MCF 10A (cell line): ENCODE data around the gene ARF6. TPM values are rescaled to one million over a fixed set of nuclear protein-coding genes. Genes with fewer than 3 reads are reported as not detected.

Experiments
- BruUV-seq: library from RNA; stranded (reverse); fragments of 400-500 nt; replicated peaks from 2 replicates; lab custom pipeline; 2021; lab: Mats Ljungman, UMichigan
- CTCF ChIA-PET: fragments of 300-600 bp; sonication (Branson Sonifier 250); formaldehyde crosslinking; extraction: SDS; loops from one replicate; lab custom pipeline; 2021; ENCODE audit warnings: antibody characterized with exemption, inconsistent platforms; lab: Yijun Ruan, JAX
- POLR2A ChIA-PET: fragments of 300-600, 350-650 bp; sonication (Branson Sonifier 250); formaldehyde crosslinking; extraction: SDS; loops from one replicate; lab custom pipeline; 2020; ENCODE audit warnings: antibody characterized with exemption, inconsistent platforms; lab: Yijun Ruan, JAX
- DNase-seq: peaks from one replicate; pipeline ENCODE4 v3.0.0-alpha.2; 2018; ENCODE audit not compliant: unreplicated experiment
- H3K27ac Mint-ChIP-seq: one replicate; pipeline ENCODE4 v1.8.0; 2022; ENCODE audit warnings: mild to moderate bottlenecking, low read depth, mixed read lengths; ENCODE audit not compliant: unreplicated experiment
- H3K27me3 Mint-ChIP-seq: one replicate; pipeline ENCODE4 v1.8.0; 2022; ENCODE audit warnings: mixed read lengths; ENCODE audit not compliant: insufficient read depth, unreplicated experiment
- H3K36me3 Mint-ChIP-seq: one replicate; pipeline ENCODE4 v1.8.0; 2022; ENCODE audit warnings: mild to moderate bottlenecking, moderate library complexity, mixed read lengths; ENCODE audit not compliant: insufficient read depth, unreplicated experiment
- H3K4me1 Mint-ChIP-seq: one replicate; pipeline ENCODE4 v1.8.0; 2022; ENCODE audit warnings: mixed read lengths; ENCODE audit not compliant: insufficient read depth, unreplicated experiment
- H3K4me3 Mint-ChIP-seq: one replicate; pipeline ENCODE4 v1.8.0; 2022; ENCODE audit warnings: mild to moderate bottlenecking, moderate library complexity, mixed read lengths; ENCODE audit not compliant: unreplicated experiment
- H3K9me3 Mint-ChIP-seq: one replicate; pipeline ENCODE4 v1.8.0; 2022; ENCODE audit warnings: mixed read lengths; ENCODE audit not compliant: unreplicated experiment
- intact Hi-C: fragments of 100-400 bp; cut with micrococcal nuclease; formaldehyde crosslinking; loops from 2 replicates; pipeline ENCODE4 v1.14.1; 2022
- total RNA-seq: library from RNA; stranded (reverse); gene quantifications from 2 replicates; pipeline ENCODE4 v1.2.3, GENCODE V29; 2022
- TF ChIP-seq, protein P1 (sequence below): fragments of 200-600 bp; IDR thresholded peaks from one replicate; pipeline ENCODE4 v1.8.0; 2022; ENCODE audit warnings: antibody characterized with exemption, mild to moderate bottlenecking; ENCODE audit not compliant: unreplicated experiment

Gene ARF6
- total RNA-seq, 1 experiment from 2014 or later = 112 TPM

DNA sequence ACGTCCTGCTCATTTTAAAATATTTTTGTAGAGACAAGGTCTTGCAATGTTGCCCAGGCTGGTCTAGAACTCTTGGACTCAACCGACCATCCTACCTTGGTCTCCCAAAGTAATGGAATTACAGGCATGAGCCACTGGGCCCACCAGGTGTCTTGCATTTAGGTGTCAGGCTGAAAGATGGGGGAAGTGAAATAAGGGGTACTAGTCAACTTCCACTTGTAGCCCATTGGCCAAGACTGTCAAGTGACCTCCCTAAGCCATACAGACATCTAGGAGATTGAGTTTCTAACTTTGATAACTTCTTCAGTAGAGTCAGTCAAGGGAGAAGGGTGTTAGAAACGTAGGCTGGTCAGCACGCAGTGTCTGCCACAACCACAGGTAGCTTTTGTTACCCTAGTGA lies 32.0 kb downstream of the ARF6 start:
- intact Hi-C loops = no loop called here
- H3K4me3 Mint-ChIP-seq = no peak overlapping the region
- DNase-seq = no peak
- no peaks in the 10 kb centered on the region for H3K27me3 Mint-ChIP-seq
- no peaks in the 10 kb centered on the region for H3K36me3 Mint-ChIP-seq
- no peak overlapping the region for H3K27ac Mint-ChIP-seq
- TF ChIP-seq, protein P1, sequence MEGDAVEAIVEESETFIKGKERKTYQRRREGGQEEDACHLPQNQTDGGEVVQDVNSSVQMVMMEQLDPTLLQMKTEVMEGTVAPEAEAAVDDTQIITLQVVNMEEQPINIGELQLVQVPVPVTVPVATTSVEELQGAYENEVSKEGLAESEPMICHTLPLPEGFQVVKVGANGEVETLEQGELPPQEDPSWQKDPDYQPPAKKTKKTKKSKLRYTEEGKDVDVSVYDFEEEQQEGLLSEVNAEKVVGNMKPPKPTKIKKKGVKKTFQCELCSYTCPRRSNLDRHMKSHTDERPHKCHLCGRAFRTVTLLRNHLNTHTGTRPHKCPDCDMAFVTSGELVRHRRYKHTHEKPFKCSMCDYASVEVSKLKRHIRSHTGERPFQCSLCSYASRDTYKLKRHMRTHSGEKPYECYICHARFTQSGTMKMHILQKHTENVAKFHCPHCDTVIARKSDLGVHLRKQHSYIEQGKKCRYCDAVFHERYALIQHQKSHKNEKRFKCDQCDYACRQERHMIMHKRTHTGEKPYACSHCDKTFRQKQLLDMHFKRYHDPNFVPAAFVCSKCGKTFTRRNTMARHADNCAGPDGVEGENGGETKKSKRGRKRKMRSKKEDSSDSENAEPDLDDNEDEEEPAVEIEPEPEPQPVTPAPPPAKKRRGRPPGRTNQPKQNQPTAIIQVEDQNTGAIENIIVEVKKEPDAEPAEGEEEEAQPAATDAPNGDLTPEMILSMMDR = no peak
- no peaks in the 10 kb centered on the region for H3K9me3 Mint-ChIP-seq
- no TSS peak for BruUV-seq
- H3K4me1 Mint-ChIP-seq = peaks cover 17% of the 10 kb centered on the region
- POLR2A ChIA-PET = interaction anchor here (0.6 kb wide), 1 partner anchor 16 kb away, joined by 3 read pairs; no protein-coding TSS in a partner anchor
- CTCF ChIA-PET = interaction anchor here (0.6 to 1.4 kb wide), 2 partner anchors 13 to 74 kb away, joined by 6 to 7 read pairs; no protein-coding TSS in a partner anchor

DNA sequence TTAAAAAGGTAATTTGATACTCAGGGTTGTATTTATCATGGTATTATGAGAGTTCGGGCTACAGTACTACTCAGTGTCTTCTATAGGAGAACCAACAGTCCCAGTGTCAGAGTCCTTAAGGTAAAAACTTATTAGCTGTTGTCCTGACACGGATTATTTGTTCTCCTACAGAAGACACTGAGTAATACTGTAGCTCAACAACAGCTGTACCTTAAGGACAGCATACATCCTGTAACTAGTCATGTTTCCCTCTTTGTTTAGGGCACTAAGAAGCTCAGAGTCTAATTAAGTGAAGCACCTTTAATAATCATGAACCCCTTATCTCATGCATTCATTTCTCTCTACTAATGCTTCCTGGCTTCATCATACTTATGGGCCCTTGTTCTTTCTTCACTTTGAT lies 33.9 kb downstream of the ARF6 start:
- BruUV-seq = no TSS peak
- CTCF ChIA-PET = interaction anchor here (0.7 kb wide), 1 partner anchor 340 kb away, joined by 4 read pairs; no protein-coding TSS in a partner anchor
- POLR2A ChIA-PET = interaction anchor here (0.6 kb wide), 1 partner anchor 21 kb away, joined by 4 read pairs; no protein-coding TSS in a partner anchor
- TF ChIP-seq, protein P1 = no peak
- Mint-ChIP-seq H3K36me3 (no peaks in the 10 kb centered on the region), H3K9me3 (no peaks in the 10 kb centered on the region), H3K27me3 (no peaks in the 10 kb centered on the region), H3K4me3 (no peak overlapping the region), H3K4me1 (peaks cover 6% of the 10 kb centered on the region), H3K27ac (no peak overlapping the region)
- DNase-seq = no peak
- intact Hi-C loops = no loop called here

DNA sequence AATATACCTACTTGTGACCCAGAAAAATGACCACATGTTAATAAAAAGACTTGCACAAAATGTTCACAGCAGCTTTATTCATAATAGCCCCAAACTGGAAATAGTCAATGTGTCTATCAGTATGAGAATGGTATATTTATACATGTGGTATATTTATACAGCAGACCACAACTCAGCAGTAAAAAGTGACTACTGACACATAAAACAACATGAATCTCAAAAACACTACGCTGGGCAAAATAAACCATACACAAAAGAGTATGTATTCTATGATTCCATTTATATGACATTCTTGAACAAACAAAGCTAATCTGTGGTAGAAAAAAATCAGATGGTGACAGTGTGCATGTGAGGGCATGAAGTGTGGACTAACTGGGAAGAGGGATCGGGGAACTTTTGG lies 35.1 kb downstream of the ARF6 start:
- POLR2A ChIA-PET = interaction anchor here (0.6 to 1.7 kb wide), 6 partner anchors 13 to 100 kb away, joined by 3 to 5 read pairs (median 4); partner anchors contain the start of gene ARF6
- no peak for DNase-seq
- H3K27me3 Mint-ChIP-seq = no peaks in the 10 kb centered on the region
- H3K4me3 Mint-ChIP-seq = no peak overlapping the region
- H3K9me3 Mint-ChIP-seq = no peaks in the 10 kb centered on the region
- no peaks in the 10 kb centered on the region for H3K36me3 Mint-ChIP-seq
- H3K4me1 Mint-ChIP-seq = peaks cover 6% of the 10 kb centered on the region
- intact Hi-C loops = no loop called here
- TF ChIP-seq, protein P1 = no peak
- CTCF ChIA-PET = no interaction called here
- BruUV-seq = no TSS peak
- no peak overlapping the region for H3K27ac Mint-ChIP-seq

DNA sequence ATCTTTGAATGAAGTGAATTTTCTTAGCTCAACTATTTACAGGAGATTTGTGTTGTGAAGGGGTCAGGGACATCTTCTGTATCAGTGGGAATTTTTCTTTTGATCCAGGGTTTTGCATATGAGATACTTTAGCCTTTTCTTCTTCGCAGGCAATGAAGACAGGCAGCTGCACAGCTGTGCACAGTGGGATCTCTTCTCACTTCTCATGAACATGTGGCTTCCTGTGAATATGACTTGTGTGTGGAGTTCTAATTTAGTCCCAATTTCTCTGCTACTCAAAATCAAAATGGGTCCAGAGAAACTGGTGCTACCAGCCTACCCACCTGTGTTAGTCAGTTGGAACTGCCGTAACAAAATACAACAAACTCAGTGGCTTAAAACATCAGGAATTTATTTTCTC lies 37.8 kb downstream of the ARF6 start:
- intact Hi-C loops = no loop called here
- no peak overlapping the region for H3K4me3 Mint-ChIP-seq
- CTCF ChIA-PET = no interaction called here

More for the DNA sequence above, 37.8 kb downstream of the ARF6 start:
- Mint-ChIP-seq H3K27me3 (no peaks in the 10 kb centered on the region), H3K4me1 (peaks cover 6% of the 10 kb centered on the region), H3K9me3 (no peaks in the 10 kb centered on the region), H3K36me3 (no peaks in the 10 kb centered on the region), H3K27ac (no peak overlapping the region)
- POLR2A ChIA-PET = interaction anchor here (0.7 kb wide), 1 partner anchor 138 kb away, joined by 3 read pairs; no protein-coding TSS in a partner anchor
- BruUV-seq = no TSS peak
- DNase-seq = no peak
- TF ChIP-seq, protein P1 = no peak
